ENCODE measurements around the gene ABCC2.

Gene ABCC2

DNA sequence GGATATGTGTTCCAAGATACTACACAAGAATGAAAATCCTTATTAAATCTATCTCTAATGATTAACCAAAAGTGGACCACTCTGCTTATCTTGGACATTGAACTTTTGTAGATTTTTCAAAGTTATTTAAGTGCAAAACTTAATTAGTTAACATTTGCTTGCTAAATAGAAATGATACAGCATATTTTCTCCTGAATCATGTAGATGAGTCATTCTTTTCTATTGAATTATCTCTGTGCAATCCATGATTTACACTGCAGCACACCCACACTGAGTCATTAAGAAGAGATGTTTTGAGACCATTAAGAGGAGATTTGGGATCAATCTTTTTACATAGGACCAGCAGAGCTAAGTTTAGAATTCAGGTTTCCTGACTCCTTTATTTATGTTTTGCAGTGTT is 6.6 kb upstream of the ABCC2 start:
- Histone ChIP-seq H3K4me1 (ENCODE audit: control insufficient read depth, insufficient read depth, low read length) (peaks cover 14% of the 10 kb centered on the region; the same call in 1 of the 2 replicates), H3K4me3 (ENCODE audit: low read depth, low read length) (no peak overlapping the region), H3K27me3 (ENCODE audit: control insufficient read depth, insufficient read depth, low read length) (no peaks in the 10 kb centered on the region), H3K36me3 (ENCODE audit: control insufficient read depth, insufficient read depth, low read length) (no peaks in the 10 kb centered on the region), H3K9me3 (ENCODE audit: control insufficient read depth, insufficient read depth, low read depth, low read length) (no peaks in the 10 kb centered on the region), H3K9ac (ENCODE audit: low read length) (no peak overlapping the region), H3K27ac (ENCODE audit: low read depth, low read length) (no peak overlapping the region)

DNA sequence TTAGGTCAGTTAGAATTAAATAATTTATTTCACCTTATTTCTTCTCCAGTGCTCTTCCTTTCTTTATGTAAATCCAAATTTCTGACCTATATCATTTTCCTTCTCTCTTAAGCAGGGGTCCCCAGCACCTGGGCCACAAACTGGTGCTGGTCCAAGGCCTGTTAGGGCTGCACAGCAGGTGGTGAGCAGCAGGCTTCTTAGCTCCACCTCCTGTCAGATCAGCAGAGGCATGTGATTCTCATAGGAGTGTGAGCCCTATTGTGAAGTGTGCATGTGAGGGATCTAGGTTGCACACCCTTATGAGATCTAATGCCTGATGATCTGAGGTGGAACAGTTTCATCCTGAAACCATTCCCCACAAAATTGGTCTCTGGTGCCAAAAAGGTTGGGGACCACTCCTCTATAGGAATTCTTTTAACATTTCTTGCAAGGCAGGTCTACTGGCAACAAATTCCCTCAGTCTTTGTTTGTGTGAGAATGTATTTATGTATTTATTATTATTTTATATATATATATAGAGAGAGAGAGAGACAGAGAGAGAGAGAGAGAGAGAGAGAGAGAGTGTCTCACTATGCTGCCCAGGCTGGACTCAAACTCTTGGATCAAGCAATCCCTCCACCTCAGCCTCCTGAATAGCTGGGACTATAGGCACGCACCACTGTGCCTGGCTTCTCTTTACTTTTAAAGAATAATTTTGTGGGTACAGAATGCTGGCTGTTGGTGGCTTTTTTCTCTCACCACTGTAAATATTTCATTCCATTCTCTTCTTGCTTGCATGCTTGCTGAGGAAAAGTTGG is 4.3 kb upstream of the ABCC2 start:
- no peaks in the 10 kb centered on the region for H3K36me3 ChIP-seq (ENCODE audit: control insufficient read depth, insufficient read depth, low read length)
- H3K9ac ChIP-seq (ENCODE audit: low read length), result no peak overlapping the region
- H3K9me3 ChIP-seq (ENCODE audit: control insufficient read depth, insufficient read depth, low read depth, low read length), result no peaks in the 10 kb centered on the region
- no peak overlapping the region for H3K27ac ChIP-seq (ENCODE audit: low read depth, low read length)
- no peak overlapping the region for H3K4me3 ChIP-seq (ENCODE audit: low read depth, low read length)
- peaks cover 14% of the 10 kb centered on the region; the same call in 1 of the 2 replicates for H3K4me1 ChIP-seq (ENCODE audit: control insufficient read depth, insufficient read depth, low read length)
- H3K27me3 ChIP-seq (ENCODE audit: control insufficient read depth, insufficient read depth, low read length), result no peaks in the 10 kb centered on the region

DNA sequence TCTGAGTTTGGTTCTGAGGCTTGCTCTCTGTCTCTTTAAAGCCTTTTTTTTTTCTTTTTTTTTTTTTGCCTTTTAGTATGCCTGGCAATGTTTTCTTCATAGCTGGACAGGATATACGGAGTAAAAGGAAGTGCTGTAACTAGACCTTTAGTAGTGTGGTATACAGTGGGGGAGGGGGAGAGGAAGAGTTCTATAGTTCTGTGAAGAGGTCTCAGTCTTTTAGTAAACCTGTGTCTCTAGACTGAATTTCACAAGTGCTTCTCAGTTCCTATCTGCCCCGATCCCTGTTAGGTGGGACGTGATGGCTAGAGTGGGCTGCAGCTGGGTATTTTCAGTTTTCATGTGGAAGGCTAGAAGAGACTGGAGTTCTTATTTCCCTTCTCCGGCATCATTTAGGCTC is 3.1 kb upstream of the ABCC2 start:
- H3K4me3 ChIP-seq (ENCODE audit: low read depth, low read length), result no peak overlapping the region
- peak overlapping the region; percentile 32; the same call in 1 of the 2 replicates for H3K27ac ChIP-seq (ENCODE audit: low read depth, low read length)
- H3K27me3 ChIP-seq (ENCODE audit: control insufficient read depth, insufficient read depth, low read length), result no peaks in the 10 kb centered on the region
- no peaks in the 10 kb centered on the region for H3K36me3 ChIP-seq (ENCODE audit: control insufficient read depth, insufficient read depth, low read length)
- H3K9me3 ChIP-seq (ENCODE audit: control insufficient read depth, insufficient read depth, low read depth, low read length), result no peaks in the 10 kb centered on the region
- no peak overlapping the region for H3K9ac ChIP-seq (ENCODE audit: low read length)
- peaks cover 16% of the 10 kb centered on the region; the same call in 1 of the 2 replicates for H3K4me1 ChIP-seq (ENCODE audit: control insufficient read depth, insufficient read depth, low read length)

DNA sequence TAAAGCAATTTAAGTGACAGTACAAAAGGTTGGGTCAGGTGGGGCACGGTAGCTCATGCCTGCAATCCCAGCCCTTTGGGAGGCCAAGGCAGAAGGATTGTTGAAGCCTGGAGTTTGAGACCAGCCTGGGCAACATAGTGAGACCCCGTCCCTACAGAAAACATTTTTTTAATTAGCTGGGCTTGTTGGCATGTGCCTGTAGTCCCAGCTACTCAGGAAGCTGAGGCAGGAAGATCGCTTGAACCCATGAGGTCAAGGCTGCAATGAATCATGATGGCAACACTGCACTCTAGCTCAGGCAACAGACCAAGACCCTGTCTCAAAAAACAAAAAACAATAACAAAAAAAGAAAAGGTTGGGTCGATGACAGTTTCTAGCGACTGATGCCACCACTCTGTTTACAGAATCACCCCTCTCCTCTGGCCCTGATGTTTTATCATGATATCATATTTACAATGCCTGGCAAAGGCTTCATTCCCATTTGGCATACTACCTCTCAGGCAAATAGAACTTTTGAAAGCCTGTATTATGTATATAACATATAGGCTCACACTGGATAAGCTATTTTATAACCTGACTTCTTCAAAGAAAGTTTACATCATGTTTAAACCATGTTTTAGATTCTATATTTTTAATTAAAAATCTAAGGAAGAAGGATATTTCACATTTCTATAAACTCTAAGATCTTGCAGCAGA is 558 bp upstream of the ABCC2 start:
- Histone ChIP-seq H3K27ac (ENCODE audit: low read depth, low read length) (no peak overlapping the region), H3K4me1 (ENCODE audit: control insufficient read depth, insufficient read depth, low read length) (peaks cover 29% of the 10 kb centered on the region), H3K9ac (ENCODE audit: low read length) (no peak overlapping the region)

DNA sequence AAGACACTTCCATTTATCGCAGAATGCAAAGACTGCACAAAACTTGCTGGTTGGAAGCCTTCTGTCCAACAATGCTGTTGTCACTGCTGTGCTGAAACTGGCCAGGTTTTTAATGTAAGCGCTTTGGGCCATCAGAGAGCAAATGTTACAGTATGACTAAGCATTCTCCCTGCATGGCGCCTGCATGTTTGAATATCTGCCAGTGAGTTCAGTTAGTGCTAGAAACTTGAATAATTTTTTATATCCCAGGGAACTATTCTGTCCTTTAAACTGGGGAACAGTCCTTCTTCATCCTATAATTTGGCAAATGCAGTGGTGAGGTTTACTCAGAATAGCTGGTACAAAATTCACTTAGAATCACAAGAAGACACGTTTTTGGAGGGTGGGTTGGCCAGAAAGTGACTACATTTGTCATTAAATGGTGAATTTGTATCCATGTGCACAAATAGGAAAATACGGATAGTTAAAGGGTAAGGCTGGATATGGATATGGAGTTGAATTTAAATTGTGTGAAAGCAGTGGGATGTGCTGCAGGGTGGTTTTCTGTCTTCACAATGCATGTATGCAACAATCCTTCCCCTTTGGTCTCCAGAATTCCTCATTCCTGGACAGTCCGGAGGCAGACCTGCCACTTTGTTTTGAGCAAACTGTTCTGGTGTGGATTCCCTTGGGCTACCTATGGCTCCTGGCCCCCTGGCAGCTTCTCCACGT is 1.7 kb downstream of the ABCC2 start:
- Histone ChIP-seq H3K27ac (ENCODE audit: low read depth, low read length) (no peak overlapping the region), H3K4me1 (ENCODE audit: control insufficient read depth, insufficient read depth, low read length) (peaks cover 29% of the 10 kb centered on the region), H3K4me3 (ENCODE audit: low read depth, low read length) (no peak overlapping the region), H3K9ac (ENCODE audit: low read length) (no peak overlapping the region), H3K9me3 (ENCODE audit: control insufficient read depth, insufficient read depth, low read depth, low read length) (no peaks in the 10 kb centered on the region), H3K36me3 (ENCODE audit: control insufficient read depth, insufficient read depth, low read length) (no peaks in the 10 kb centered on the region), H3K27me3 (ENCODE audit: control insufficient read depth, insufficient read depth, low read length) (no peaks in the 10 kb centered on the region)

More for the DNA sequence above, 558 bp upstream of the ABCC2 start:
- Histone ChIP-seq H3K27me3 (ENCODE audit: control insufficient read depth, insufficient read depth, low read length) (no peaks in the 10 kb centered on the region), H3K4me3 (ENCODE audit: low read depth, low read length) (no peak overlapping the region), H3K9me3 (ENCODE audit: control insufficient read depth, insufficient read depth, low read depth, low read length) (no peaks in the 10 kb centered on the region), H3K36me3 (ENCODE audit: control insufficient read depth, insufficient read depth, low read length) (no peaks in the 10 kb centered on the region)

DNA sequence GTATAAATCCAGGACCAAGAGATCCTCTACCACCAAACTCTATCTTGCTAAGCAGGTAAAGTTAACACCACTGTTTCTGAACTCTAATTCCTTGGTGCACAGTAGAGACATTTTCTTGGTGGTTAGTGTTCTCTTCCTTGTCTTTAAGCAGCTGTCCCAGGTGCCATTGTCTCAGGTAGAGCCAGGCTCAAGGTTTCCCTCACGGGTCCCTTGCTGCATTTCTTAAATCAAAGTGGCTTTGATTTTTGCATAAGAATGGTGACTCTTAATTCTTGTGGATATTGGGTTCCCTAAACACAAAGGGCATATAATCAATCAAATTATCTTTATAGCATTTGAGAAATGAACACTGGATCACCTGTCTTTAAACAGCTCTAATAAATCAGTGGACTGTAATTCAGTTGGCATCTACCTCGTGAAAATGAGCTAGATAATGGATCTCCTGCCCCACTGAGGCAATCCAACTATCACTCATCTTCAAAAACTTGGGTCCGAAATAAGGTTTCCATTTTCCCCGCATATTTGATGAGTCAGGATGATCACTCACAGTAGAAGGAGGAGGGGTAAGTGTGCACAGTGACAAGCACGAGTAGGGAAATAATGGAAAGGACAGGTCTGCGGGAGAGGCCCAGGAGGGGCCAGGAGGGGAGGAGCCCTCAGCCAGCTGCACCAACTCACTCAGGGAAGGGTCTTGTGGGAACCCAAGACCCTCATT is 2.4 kb downstream of the ABCC2 start:
- H3K27ac ChIP-seq (ENCODE audit: low read depth, low read length), result no peak overlapping the region
- H3K36me3 ChIP-seq (ENCODE audit: control insufficient read depth, insufficient read depth, low read length), result no peaks in the 10 kb centered on the region
- H3K4me1 ChIP-seq (ENCODE audit: control insufficient read depth, insufficient read depth, low read length), result peaks cover 22% of the 10 kb centered on the region
- no peak overlapping the region for H3K4me3 ChIP-seq (ENCODE audit: low read depth, low read length)
- no peak overlapping the region for H3K9ac ChIP-seq (ENCODE audit: low read length)
- no peaks in the 10 kb centered on the region for H3K27me3 ChIP-seq (ENCODE audit: control insufficient read depth, insufficient read depth, low read length)
- no peaks in the 10 kb centered on the region for H3K9me3 ChIP-seq (ENCODE audit: control insufficient read depth, insufficient read depth, low read depth, low read length)

DNA sequence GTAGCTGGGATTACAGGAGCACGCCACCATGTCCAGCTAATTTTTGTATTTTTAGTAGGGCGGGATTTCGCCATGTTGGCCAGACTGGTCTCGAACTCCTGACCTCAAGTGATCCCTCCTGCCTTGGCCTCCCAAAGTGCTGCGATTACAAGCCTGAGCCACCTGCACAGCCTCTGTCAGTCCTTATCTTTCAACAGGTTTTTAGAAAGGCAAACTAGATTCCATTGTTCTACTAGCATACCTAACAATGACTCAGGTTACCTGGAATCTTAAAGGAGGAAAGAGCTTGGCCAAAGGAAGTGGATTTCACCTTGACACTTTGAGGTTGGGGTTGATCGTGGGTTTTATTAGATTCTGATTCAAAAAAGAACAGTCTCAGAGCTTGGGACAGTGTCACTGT is 3.2 kb downstream of the ABCC2 start:
- no peak overlapping the region for H3K9ac ChIP-seq (ENCODE audit: low read length)
- peaks cover 16% of the 10 kb centered on the region for H3K4me1 ChIP-seq (ENCODE audit: control insufficient read depth, insufficient read depth, low read length)

DNA sequence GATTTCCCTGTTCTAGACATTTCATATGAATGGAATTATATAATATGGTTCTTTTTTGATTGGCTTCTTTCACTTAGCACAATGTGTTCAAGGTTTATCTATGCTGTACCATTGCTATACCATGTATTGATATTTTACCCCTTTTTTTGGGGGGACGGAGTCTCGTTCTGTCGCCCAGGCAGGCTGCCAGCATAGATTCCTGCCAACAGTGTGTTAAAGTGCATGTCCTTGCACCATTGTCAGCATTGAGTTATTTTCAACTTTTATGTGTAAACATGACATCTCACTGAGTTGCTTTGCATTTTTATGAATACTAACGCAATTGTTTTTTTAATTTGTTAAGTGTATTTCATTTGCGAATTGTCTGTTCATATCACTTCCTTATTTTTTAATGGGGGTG is 4.9 kb downstream of the ABCC2 start:
- Histone ChIP-seq H3K36me3 (ENCODE audit: control insufficient read depth, insufficient read depth, low read length) (no peaks in the 10 kb centered on the region), H3K27ac (ENCODE audit: low read depth, low read length) (no peak overlapping the region), H3K4me1 (ENCODE audit: control insufficient read depth, insufficient read depth, low read length) (peaks cover 16% of the 10 kb centered on the region), H3K4me3 (ENCODE audit: low read depth, low read length) (no peak overlapping the region), H3K9me3 (ENCODE audit: control insufficient read depth, insufficient read depth, low read depth, low read length) (no peaks in the 10 kb centered on the region), H3K27me3 (ENCODE audit: control insufficient read depth, insufficient read depth, low read length) (no peaks in the 10 kb centered on the region), H3K9ac (ENCODE audit: low read length) (no peak overlapping the region)

More for the DNA sequence above, 3.2 kb downstream of the ABCC2 start:
- H3K27me3 ChIP-seq (ENCODE audit: control insufficient read depth, insufficient read depth, low read length), result no peaks in the 10 kb centered on the region
- no peak overlapping the region for H3K4me3 ChIP-seq (ENCODE audit: low read depth, low read length)
- no peak overlapping the region; the same call in 1 of the 2 replicates for H3K27ac ChIP-seq (ENCODE audit: low read depth, low read length)
- H3K9me3 ChIP-seq (ENCODE audit: control insufficient read depth, insufficient read depth, low read depth, low read length), result no peaks in the 10 kb centered on the region
- no peaks in the 10 kb centered on the region for H3K36me3 ChIP-seq (ENCODE audit: control insufficient read depth, insufficient read depth, low read length)

DNA sequence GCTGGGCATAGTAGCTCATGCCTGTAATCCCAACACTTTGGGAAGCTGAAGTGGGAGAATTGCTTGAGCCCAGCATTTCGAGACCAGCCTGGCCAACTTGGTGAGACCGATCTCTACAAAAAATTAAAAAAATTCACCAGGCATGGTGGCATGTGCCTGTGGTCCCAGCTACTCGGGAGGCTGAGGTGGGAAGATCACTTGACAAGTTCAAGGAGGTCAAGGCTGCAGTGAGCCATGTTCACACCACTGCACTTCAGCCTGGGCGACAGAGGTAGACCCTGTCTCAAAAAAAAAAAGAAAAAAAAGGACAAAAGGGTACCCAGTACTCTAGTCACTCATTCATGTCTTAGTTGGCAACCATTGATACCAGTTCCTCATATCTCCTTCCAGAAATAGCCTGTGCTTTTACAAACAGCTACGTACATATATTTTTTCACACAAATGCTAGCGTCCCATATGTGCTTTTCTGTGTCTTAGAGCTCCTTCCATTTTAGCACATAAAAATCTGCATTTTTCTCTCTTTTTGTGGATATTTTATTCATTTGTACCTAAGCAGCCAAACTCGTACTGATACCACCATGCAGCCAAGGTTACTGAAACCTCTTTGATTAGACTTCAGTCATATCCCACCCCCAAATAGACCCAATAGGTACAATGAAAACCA is 5.5 kb downstream of the ABCC2 start:
- Histone ChIP-seq H3K9ac (ENCODE audit: low read length) (no peak overlapping the region), H3K36me3 (ENCODE audit: control insufficient read depth, insufficient read depth, low read length) (no peaks in the 10 kb centered on the region), H3K27me3 (ENCODE audit: control insufficient read depth, insufficient read depth, low read length) (no peaks in the 10 kb centered on the region), H3K27ac (ENCODE audit: low read depth, low read length) (no peak overlapping the region), H3K9me3 (ENCODE audit: control insufficient read depth, insufficient read depth, low read depth, low read length) (no peaks in the 10 kb centered on the region), H3K4me1 (ENCODE audit: control insufficient read depth, insufficient read depth, low read length) (peaks cover 16% of the 10 kb centered on the region), H3K4me3 (ENCODE audit: low read depth, low read length) (no peak overlapping the region)

DNA sequence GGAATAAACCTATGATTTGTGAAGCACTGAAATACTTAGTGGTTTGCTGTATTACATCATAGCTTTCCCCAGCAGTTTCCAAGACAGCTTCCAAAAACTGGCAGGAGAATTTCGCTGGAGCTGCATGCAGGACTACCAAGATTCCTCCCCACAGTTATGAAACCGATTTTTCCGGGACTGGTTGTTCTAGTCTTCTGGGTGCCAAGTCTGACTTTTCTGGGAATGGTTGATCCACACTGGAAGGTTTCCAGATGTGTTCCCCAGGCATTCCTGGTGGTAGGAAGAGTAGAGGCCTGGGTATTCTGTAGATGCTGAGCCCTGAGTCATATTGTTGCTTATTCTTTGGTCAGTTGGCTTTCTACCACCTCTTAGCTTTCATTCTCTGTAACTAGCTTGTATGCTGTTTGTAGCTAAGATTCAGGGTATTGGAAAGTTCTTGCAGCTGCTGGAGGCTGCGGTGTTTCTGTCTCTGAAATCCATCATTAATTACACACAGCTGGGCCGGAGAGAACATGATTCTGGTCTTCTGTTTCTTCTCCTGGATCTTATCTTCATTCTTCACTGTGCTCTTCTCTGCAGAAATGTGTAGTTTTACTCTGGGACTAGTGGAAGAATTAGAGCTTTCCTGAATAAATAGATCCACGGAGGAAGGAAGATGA is 6.3 kb downstream of the ABCC2 start:
- Histone ChIP-seq H3K4me1 (ENCODE audit: control insufficient read depth, insufficient read depth, low read length) (peaks cover 16% of the 10 kb centered on the region), H3K4me3 (ENCODE audit: low read depth, low read length) (no peak overlapping the region), H3K9me3 (ENCODE audit: control insufficient read depth, insufficient read depth, low read depth, low read length) (no peaks in the 10 kb centered on the region), H3K36me3 (ENCODE audit: control insufficient read depth, insufficient read depth, low read length) (no peaks in the 10 kb centered on the region), H3K27ac (ENCODE audit: low read depth, low read length) (no peak overlapping the region), H3K27me3 (ENCODE audit: control insufficient read depth, insufficient read depth, low read length) (no peaks in the 10 kb centered on the region), H3K9ac (ENCODE audit: low read length) (no peak overlapping the region)

Measured in HUES6 (cell line).